Suprapubic skin (tissue), 4 donors: ENCODE data around the gene PRKCZ. TPM values are rescaled to one million over a fixed set of nuclear protein-coding genes. Genes with fewer than 3 reads are reported as not detected.

Source experiments
- DNase-seq, 2 donors: peaks; one replicate each; pipeline ENCODE4 v3.0.0-alpha.2; 2019; ENCODE audit warnings: low spot score in 2 of 2
- H3K27ac ChIP-seq: fragments of 200-600 bp; sonication (generic); one replicate; pipeline ENCODE4 v1.5.1; 2019
- H3K27me3 ChIP-seq: fragments of 200-600 bp; sonication (generic); one replicate; pipeline ENCODE4 v1.5.1; 2019
- H3K36me3 ChIP-seq: fragments of 200-600 bp; sonication (generic); one replicate; pipeline ENCODE4 v1.5.1; 2019
- H3K4me1 ChIP-seq: fragments of 200-600 bp; sonication (generic); one replicate; pipeline ENCODE4 v1.5.1; 2019
- H3K4me3 ChIP-seq: fragments of 200-600 bp; sonication (generic); one replicate; pipeline ENCODE4 v1.5.1; 2019; ENCODE audit warnings: mild to moderate bottlenecking
- H3K9me3 ChIP-seq: fragments of 200-600 bp; sonication (generic); one replicate; pipeline ENCODE4 v1.5.1; 2019
- CTCF ChIP-seq, 2 donors: fragments of 200-600 bp in 1 of 2; fragments of 450-650 bp in 1 of 2; sonication (generic) in 1 of 2; IDR thresholded peaks; one replicate each; pipeline ENCODE4 v1.5.1; 2016 to 2019; ENCODE audit warnings: antibody characterized with exemption in 2 of 2, mild to moderate bottlenecking in 1 of 2, moderate library complexity in 1 of 2
- EP300 ChIP-seq: sonication (generic); formaldehyde crosslinking; IDR thresholded peaks from one replicate; pipeline ENCODE4 v1.6.1; 2017; ENCODE audit warnings: antibody characterized with exemption
- POLR2A ChIP-seq, 2 donors: fragments of 450-650 bp; IDR thresholded peaks; one replicate each; pipeline ENCODE4 v1.6.1; 2017; ENCODE audit warnings: antibody characterized with exemption in 2 of 2, mild to moderate bottlenecking in 2 of 2, moderate library complexity in 2 of 2
- POLR2AphosphoS5 ChIP-seq, 3 donors: sonication (generic); formaldehyde crosslinking; IDR thresholded peaks; one replicate each; pipeline ENCODE4 v1.6.1; 2017; ENCODE audit warnings: antibody characterized with exemption in 3 of 3
- WGBS: methylation state at CpG from one replicate; pipeline ENCODE4 v1.1.5; 2018; 5-methylcytosine and 5-hydroxymethylcytosine counted together
- total RNA-seq, 4 donors: library from RNA; depleted of rRNA; stranded (reverse); fragments of >200 nt; gene quantifications; one replicate each; pipeline ENCODE4 v1.1.0, GENCODE V29; 2016

PRKCZ gene
- total RNA-seq, 4 donors from 2014 or later = 21.7 to 31.5 (median 25.4) TPM

- Histone ChIP-seq H3K36me3 (peaks cover 7% of the 10 kb centered on the region), H3K4me1 (no peaks in the 10 kb centered on the region), H3K9me3 (no peaks in the 10 kb centered on the region), H3K27me3 (no peaks in the 10 kb centered on the region), H3K4me3 (no peak overlapping the region), H3K27ac (no peak overlapping the region)
- 97% methylated on average over 14 of the region's 24 CpGs for WGBS
- TF ChIP-seq EP300 (no peak), POLR2A (IDR thresholded peaks at IDR 0.05) (no peak), CTCF (IDR thresholded peaks at IDR 0.05) (no peak), POLR2AphosphoS5 (IDR thresholded peaks at IDR 0.05) (no peak)
- DNase-seq = no peak
These were observed 59.4 kb downstream of the PRKCZ start for GRCh38 chr1:2109581-2110021.

GRCh38 chr1:2110191-2110737, 60.1 kb downstream of the PRKCZ start:
- WGBS = 96% methylated on average over 5 of the region's 18 CpGs
- no peak for DNase-seq
- no peak overlapping the region for H3K27ac ChIP-seq
- H3K27me3 ChIP-seq = no peaks in the 10 kb centered on the region
- TF ChIP-seq POLR2AphosphoS5 (IDR thresholded peaks at IDR 0.05) (no peak), EP300 (no peak), CTCF (IDR thresholded peaks at IDR 0.05) (no peak), POLR2A (IDR thresholded peaks at IDR 0.05) (no peak)
- H3K4me3 ChIP-seq = no peak overlapping the region
- H3K36me3 ChIP-seq = peaks cover 7% of the 10 kb centered on the region
- H3K4me1 ChIP-seq = no peaks in the 10 kb centered on the region
- no peaks in the 10 kb centered on the region for H3K9me3 ChIP-seq

GRCh38 chr1:2110738-2111673, 60.8 kb downstream of the PRKCZ start:
- DNase-seq = peak in 1 of 2 donors; percentile 50
- H3K27me3 ChIP-seq = no peaks in the 10 kb centered on the region
- peaks cover 7% of the 10 kb centered on the region for H3K36me3 ChIP-seq
- 90% methylated on average over 28 of the region's 28 CpGs for WGBS
- TF ChIP-seq POLR2AphosphoS5 (IDR thresholded peaks at IDR 0.05) = no peak
- TF ChIP-seq POLR2A (IDR thresholded peaks at IDR 0.05) = no peak
- TF ChIP-seq EP300 = no peak
- TF ChIP-seq CTCF (IDR thresholded peaks at IDR 0.05) = no peak
- no peaks in the 10 kb centered on the region for H3K9me3 ChIP-seq
- H3K4me1 ChIP-seq = no peaks in the 10 kb centered on the region
- no peak overlapping the region for H3K4me3 ChIP-seq
- no peak overlapping the region for H3K27ac ChIP-seq

- H3K27me3 ChIP-seq = no peaks in the 10 kb centered on the region
- H3K4me1 ChIP-seq = no peaks in the 10 kb centered on the region
- H3K27ac ChIP-seq = no peak overlapping the region
- H3K36me3 ChIP-seq = peaks cover 3% of the 10 kb centered on the region
- H3K9me3 ChIP-seq = no peaks in the 10 kb centered on the region
- H3K4me3 ChIP-seq = no peak overlapping the region
- TF ChIP-seq CTCF (IDR thresholded peaks at IDR 0.05) (no peak), POLR2A (IDR thresholded peaks at IDR 0.05) (no peak), POLR2AphosphoS5 (IDR thresholded peaks at IDR 0.05) (no peak), EP300 (no peak)
- DNase-seq = no peak
- WGBS = 86% methylated on average over 15 of the region's 15 CpGs
These were observed 61.4 kb downstream of the PRKCZ start for GRCh38 chr1:2111674-2112035.

GRCh38 chr1:2112280-2112701, 62.1 kb downstream of the PRKCZ start:
- Histone ChIP-seq H3K36me3 (no peaks in the 10 kb centered on the region), H3K4me1 (no peaks in the 10 kb centered on the region), H3K9me3 (no peaks in the 10 kb centered on the region), H3K27me3 (no peaks in the 10 kb centered on the region), H3K4me3 (no peak overlapping the region), H3K27ac (no peak overlapping the region)
- TF ChIP-seq POLR2A (IDR thresholded peaks at IDR 0.05) (no peak), CTCF (IDR thresholded peaks at IDR 0.05) (no peak), EP300 (no peak), POLR2AphosphoS5 (IDR thresholded peaks at IDR 0.05) (no peak)
- DNase-seq = no peak
- WGBS = 83% methylated on average over 17 of the region's 17 CpGs
